ENCODE results near the gene RPS26.

The RPS26 gene

GRCh38 chr12:56084958-56085543, 43.3 kb downstream of the RPS26 start:
- Histone ChIP-seq H3F3A (ENCODE audit: low read depth) (no peaks in the 10 kb centered on the region), H3K4me2 (ENCODE audit: low read depth, low read length, poor library complexity, severe bottlenecking) (no peak overlapping the region), H2AFZ (ENCODE audit: low read length) (no peak overlapping the region), H3K79me2 (ENCODE audit: insufficient read depth, low read length) (no peaks in the 10 kb centered on the region), H3K4me1 (ENCODE audit: insufficient read depth, low read length, poor library complexity, severe bottlenecking) (peaks cover under 1% of the 10 kb centered on the region), H3K36me3 (ENCODE audit: insufficient read depth, low read length) (no peaks in the 10 kb centered on the region), H3K9me3 (ENCODE audit: insufficient read depth, low read depth, low read length) (no peaks in the 10 kb centered on the region), H3K9me2 (replicated peaks; ENCODE audit: low read depth, low read length) (no peaks in the 10 kb centered on the region), H3K27me3 (ENCODE audit: insufficient read depth, low read length, poor library complexity, severe bottlenecking) (no peaks in the 10 kb centered on the region), H3K9ac (ENCODE audit: low read depth, low read length, poor library complexity, severe bottlenecking) (no peak overlapping the region), H4K20me1 (ENCODE audit: insufficient read depth, low read length, poor library complexity, severe bottlenecking) (no peaks in the 10 kb centered on the region), H3K4me3 (ENCODE audit: low read length, poor library complexity, severe bottlenecking) (no peak overlapping the region)
- TF ChIP-seq EZH2phosphoT487 (IDR thresholded peaks at IDR 0.05; ENCODE audit: borderline replicate concordance) (no peak), CTCF (conservative IDR thresholded peaks at IDR 0.05; ENCODE audit: low read length) (peak; percentile 76)

- no peak for TF ChIP-seq EZH2phosphoT487 (IDR thresholded peaks at IDR 0.05; ENCODE audit: borderline replicate concordance)
- no peak for TF ChIP-seq CTCF (conservative IDR thresholded peaks at IDR 0.05; ENCODE audit: low read length)
- no peaks in the 10 kb centered on the region for H3K36me3 ChIP-seq (ENCODE audit: insufficient read depth, low read length)
- H3K4me2 ChIP-seq (ENCODE audit: low read depth, low read length, poor library complexity, severe bottlenecking) = no peak overlapping the region
- H3K4me1 ChIP-seq (ENCODE audit: insufficient read depth, low read length, poor library complexity, severe bottlenecking) = no peaks in the 10 kb centered on the region
- H3K9me3 ChIP-seq (ENCODE audit: insufficient read depth, low read depth, low read length) = no peaks in the 10 kb centered on the region
- no peaks in the 10 kb centered on the region for H3K27me3 ChIP-seq (ENCODE audit: insufficient read depth, low read length, poor library complexity, severe bottlenecking)
- H3K9ac ChIP-seq (ENCODE audit: low read depth, low read length, poor library complexity, severe bottlenecking) = no peak overlapping the region
- no peak overlapping the region for H3K4me3 ChIP-seq (ENCODE audit: low read length, poor library complexity, severe bottlenecking)
- no peak overlapping the region for H2AFZ ChIP-seq (ENCODE audit: low read length)
- H3F3A ChIP-seq (ENCODE audit: low read depth) = no peaks in the 10 kb centered on the region
- H3K9me2 ChIP-seq (replicated peaks; ENCODE audit: low read depth, low read length) = no peaks in the 10 kb centered on the region
- H4K20me1 ChIP-seq (ENCODE audit: insufficient read depth, low read length, poor library complexity, severe bottlenecking) = no peaks in the 10 kb centered on the region
- no peaks in the 10 kb centered on the region for H3K79me2 ChIP-seq (ENCODE audit: insufficient read depth, low read length)
Measured at GRCh38 chr12:56086096-56086495, 44.4 kb downstream of the RPS26 start.

- Histone ChIP-seq H3K4me3 (ENCODE audit: low read length, poor library complexity, severe bottlenecking) (no peak overlapping the region), H3K79me2 (ENCODE audit: insufficient read depth, low read length) (no peaks in the 10 kb centered on the region), H3K4me1 (ENCODE audit: insufficient read depth, low read length, poor library complexity, severe bottlenecking) (no peaks in the 10 kb centered on the region), H3K27me3 (ENCODE audit: insufficient read depth, low read length, poor library complexity, severe bottlenecking) (no peaks in the 10 kb centered on the region), H3K9me3 (ENCODE audit: insufficient read depth, low read depth, low read length) (no peaks in the 10 kb centered on the region), H3K4me2 (ENCODE audit: low read depth, low read length, poor library complexity, severe bottlenecking) (no peak overlapping the region), H3K9ac (ENCODE audit: low read depth, low read length, poor library complexity, severe bottlenecking) (no peak overlapping the region), H3F3A (ENCODE audit: low read depth) (no peaks in the 10 kb centered on the region), H4K20me1 (ENCODE audit: insufficient read depth, low read length, poor library complexity, severe bottlenecking) (no peaks in the 10 kb centered on the region), H2AFZ (ENCODE audit: low read length) (no peak overlapping the region), H3K9me2 (replicated peaks; ENCODE audit: low read depth, low read length) (no peaks in the 10 kb centered on the region), H3K36me3 (ENCODE audit: insufficient read depth, low read length) (no peaks in the 10 kb centered on the region)
- TF ChIP-seq CTCF (conservative IDR thresholded peaks at IDR 0.05; ENCODE audit: low read length) (no peak), EZH2phosphoT487 (IDR thresholded peaks at IDR 0.05; ENCODE audit: borderline replicate concordance) (no peak)
Measured at GRCh38 chr12:56086608-56087007, 44.9 kb downstream of the RPS26 start.
